SK-N-SH treated with all-trans-retinoic acid at 6 μM for 48 hours (cell line): ENCODE measurements around the gene OAF.

Source experiments
- ATAC-seq: fragments of 200-7000 bp; cut with Tn5 transposase; 3 replicates; pipeline ENCODE4 v1.9.1; 2020; ENCODE audit warnings: mild to moderate bottlenecking, moderate library complexity
- ARNTL ChIP-seq: fragments of 450-650 bp; formaldehyde crosslinking; IDR thresholded peaks from 2 replicates; pipeline ENCODE4 v1.5.0; 2020; ENCODE audit warnings: low read depth, mild to moderate bottlenecking, moderate library complexity, borderline replicate concordance
- BACH2 ChIP-seq: fragments of 250-450 bp; sonication (Bioruptor Pico); IDR thresholded peaks from 2 replicates; pipeline ENCODE4 v1.9.0; 2021; ENCODE audit warnings: mild to moderate bottlenecking, borderline replicate concordance
- ESRRG ChIP-seq: fragments of 250-450 bp; sonication (Bioruptor Pico); IDR thresholded peaks from 2 replicates; pipeline ENCODE4 v1.6.1; 2021; ENCODE audit warnings: mild to moderate bottlenecking
- GLIS3 ChIP-seq: fragments of 250-450 bp; sonication (Bioruptor Pico); IDR thresholded peaks from 2 replicates; pipeline ENCODE4 v1.5.0; 2020; ENCODE audit warnings: mild to moderate bottlenecking, moderate library complexity
- ISL1 ChIP-seq: fragments of 250-450 bp; sonication (Bioruptor Pico); IDR thresholded peaks from 2 replicates; pipeline ENCODE4 v2.1.2; 2022; ENCODE audit warnings: mild to moderate bottlenecking, moderate library complexity
- OSR1 ChIP-seq: fragments of 250-450 bp; sonication (Bioruptor Pico); IDR thresholded peaks from 2 replicates; pipeline ENCODE4 v1.8.0; 2022; ENCODE audit warnings: moderate library complexity, mild to moderate bottlenecking, inconsistent platforms
- PPARA ChIP-seq: fragments of 250-450 bp; sonication (Bioruptor Pico); IDR thresholded peaks from 2 replicates; pipeline ENCODE4 v1.5.0; 2020; ENCODE audit warnings: mild to moderate bottlenecking, borderline replicate concordance
- RARB ChIP-seq: fragments of 250-450 bp; sonication (Bioruptor Pico); IDR thresholded peaks from 2 replicates; pipeline ENCODE4 v1.8.0; 2021; ENCODE audit warnings: mild to moderate bottlenecking, moderate library complexity
- SNAI2 ChIP-seq: fragments of 250-450 bp; sonication (Bioruptor Pico); IDR thresholded peaks from 2 replicates; pipeline ENCODE4 v1.5.0; 2020; ENCODE audit warnings: mild to moderate bottlenecking, moderate library complexity
- TOX ChIP-seq: fragments of 250-450 bp; sonication (Bioruptor Pico); IDR thresholded peaks from 2 replicates; pipeline ENCODE4 v1.8.0; 2021; ENCODE audit warnings: mild to moderate bottlenecking, moderate library complexity, borderline replicate concordance
- ZC3H10 ChIP-seq: fragments of 250-450 bp; sonication (Bioruptor Pico); IDR thresholded peaks from 2 replicates; pipeline ENCODE4 v1.5.1; 2021; ENCODE audit warnings: mild to moderate bottlenecking, moderate library complexity
- ZFP3 ChIP-seq: fragments of 250-450 bp; sonication (Bioruptor Pico); IDR thresholded peaks from 2 replicates; pipeline ENCODE4 v1.5.0; 2020; ENCODE audit warnings: mild to moderate bottlenecking, moderate library complexity
- ZFP30 ChIP-seq: fragments of 450-650 bp; formaldehyde crosslinking; IDR thresholded peaks from 2 replicates; pipeline ENCODE4 v1.5.0; 2022; ENCODE audit warnings: mild to moderate bottlenecking, moderate library complexity
- ZNF565 ChIP-seq: fragments of 450-650 bp; formaldehyde crosslinking; conservative IDR thresholded peaks from 2 replicates; pipeline ENCODE4 v1.5.0; 2020; ENCODE audit warnings: low read depth, mild to moderate bottlenecking, moderate library complexity
- ZNF70 ChIP-seq: fragments of 450-650 bp; formaldehyde crosslinking; IDR thresholded peaks from 2 replicates; pipeline ENCODE4 v1.5.0; 2020; ENCODE audit warnings: mild to moderate bottlenecking, moderate library complexity
- ZNF8 ChIP-seq: fragments of 450-650 bp; formaldehyde crosslinking; IDR thresholded peaks from 2 replicates; pipeline ENCODE4 v1.5.0; 2020; ENCODE audit warnings: mild to moderate bottlenecking, moderate library complexity
- TF ChIP-seq, protein P1 (sequence below): fragments of 250-450 bp; sonication (Bioruptor Pico); IDR thresholded peaks from 2 replicates; pipeline ENCODE4 v1.8.0; 2021; ENCODE audit warnings: low read depth, mild to moderate bottlenecking, moderate library complexity, borderline replicate concordance
- TF ChIP-seq, protein P2 (sequence below): fragments of 250-450 bp; sonication (Bioruptor Pico); IDR thresholded peaks from 2 replicates; pipeline ENCODE4 v1.5.0; 2020; ENCODE audit warnings: mild to moderate bottlenecking, moderate library complexity
- TF ChIP-seq, protein P3 (sequence below): fragments of 250-450 bp; sonication (Bioruptor Pico); IDR thresholded peaks from 2 replicates; pipeline ENCODE4 v1.5.1; 2021; ENCODE audit warnings: mild to moderate bottlenecking, moderate library complexity
- TF ChIP-seq, protein P4 (sequence below): fragments of 250-450 bp; sonication (Bioruptor Pico); IDR thresholded peaks from 2 replicates; pipeline ENCODE4 v1.5.1; 2020; ENCODE audit warnings: low read depth, mild to moderate bottlenecking, moderate library complexity
- TF ChIP-seq, protein P5 (sequence below): fragments of 250-450 bp; sonication (Bioruptor Pico); IDR thresholded peaks from 2 replicates; pipeline ENCODE4 v1.8.0; 2020; ENCODE audit warnings: mild to moderate bottlenecking, moderate library complexity, borderline replicate concordance

Gene OAF

DNA sequence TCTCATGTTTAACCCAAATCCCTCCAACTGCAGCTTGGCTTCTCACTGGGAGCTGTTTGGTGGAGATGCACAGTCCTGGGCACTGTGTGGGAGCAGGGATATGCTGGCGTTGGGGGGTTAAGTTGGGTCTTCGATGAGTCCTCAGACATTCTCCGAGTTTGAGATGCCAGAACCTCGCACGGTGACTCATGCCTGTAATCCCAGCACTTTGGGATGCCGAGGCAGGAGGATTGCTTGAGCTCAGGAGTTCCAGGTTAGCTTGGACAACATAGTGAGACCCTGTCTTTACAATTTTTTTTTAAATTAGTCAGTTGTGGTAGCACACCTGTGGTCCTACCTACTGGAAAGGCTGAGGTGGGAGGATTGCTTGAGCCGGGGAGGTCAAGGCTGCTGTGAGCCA is 49.8 kb downstream of the OAF start:
- TF ChIP-seq TOX (no peak), PPARA (CRISPR knock-in tag) (no peak)
- ATAC-seq: no peak

DNA sequence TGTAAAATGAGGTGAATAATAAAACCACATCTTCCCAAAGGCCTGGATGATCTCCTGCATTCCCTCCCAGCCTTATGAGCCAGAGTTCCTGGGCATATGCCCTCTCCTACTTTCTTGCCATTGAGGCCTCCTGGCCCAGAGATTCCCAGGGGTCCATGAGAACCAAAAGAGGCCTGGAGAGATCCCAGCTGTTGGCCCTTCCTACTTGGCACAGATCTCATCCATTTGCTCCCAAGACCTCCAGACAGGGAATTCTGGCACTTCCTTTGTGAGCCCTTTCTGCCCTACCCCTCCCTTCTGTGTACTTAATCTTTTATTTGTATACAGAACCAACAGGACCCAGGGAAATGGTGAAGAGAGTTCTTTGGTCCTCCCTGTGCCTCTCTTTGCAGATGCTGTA is 50.5 kb downstream of the OAF start:
- ATAC-seq: no peak
- TF ChIP-seq PPARA (CRISPR knock-in tag) (no peak), OSR1 (no peak), ZNF8 (CRISPR knock-in tag) (no peak), RARB (CRISPR knock-in tag) (no peak), ZC3H10 (no peak), ISL1 (CRISPR knock-in tag) (no peak), ESRRG (CRISPR knock-in tag) (no peak), ZFP30 (CRISPR knock-in tag) (no peak), TOX (no peak), ZNF565 (CRISPR knock-in tag) (no peak), ZFP3 (CRISPR knock-in tag) (no peak), GLIS3 (CRISPR knock-in tag) (no peak)
- TF ChIP-seq, protein P1, sequence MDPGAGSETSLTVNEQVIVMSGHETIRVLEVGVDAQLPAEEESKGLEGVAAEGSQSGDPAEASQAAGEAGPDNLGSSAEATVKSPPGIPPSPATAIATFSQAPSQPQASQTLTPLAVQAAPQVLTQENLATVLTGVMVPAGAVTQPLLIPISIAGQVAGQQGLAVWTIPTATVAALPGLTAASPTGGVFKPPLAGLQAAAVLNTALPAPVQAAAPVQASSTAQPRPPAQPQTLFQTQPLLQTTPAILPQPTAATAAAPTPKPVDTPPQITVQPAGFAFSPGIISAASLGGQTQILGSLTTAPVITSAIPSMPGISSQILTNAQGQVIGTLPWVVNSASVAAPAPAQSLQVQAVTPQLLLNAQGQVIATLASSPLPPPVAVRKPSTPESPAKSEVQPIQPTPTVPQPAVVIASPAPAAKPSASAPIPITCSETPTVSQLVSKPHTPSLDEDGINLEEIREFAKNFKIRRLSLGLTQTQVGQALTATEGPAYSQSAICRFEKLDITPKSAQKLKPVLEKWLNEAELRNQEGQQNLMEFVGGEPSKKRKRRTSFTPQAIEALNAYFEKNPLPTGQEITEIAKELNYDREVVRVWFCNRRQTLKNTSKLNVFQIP (CRISPR knock-in tag): no peak
- TF ChIP-seq, protein P2, sequence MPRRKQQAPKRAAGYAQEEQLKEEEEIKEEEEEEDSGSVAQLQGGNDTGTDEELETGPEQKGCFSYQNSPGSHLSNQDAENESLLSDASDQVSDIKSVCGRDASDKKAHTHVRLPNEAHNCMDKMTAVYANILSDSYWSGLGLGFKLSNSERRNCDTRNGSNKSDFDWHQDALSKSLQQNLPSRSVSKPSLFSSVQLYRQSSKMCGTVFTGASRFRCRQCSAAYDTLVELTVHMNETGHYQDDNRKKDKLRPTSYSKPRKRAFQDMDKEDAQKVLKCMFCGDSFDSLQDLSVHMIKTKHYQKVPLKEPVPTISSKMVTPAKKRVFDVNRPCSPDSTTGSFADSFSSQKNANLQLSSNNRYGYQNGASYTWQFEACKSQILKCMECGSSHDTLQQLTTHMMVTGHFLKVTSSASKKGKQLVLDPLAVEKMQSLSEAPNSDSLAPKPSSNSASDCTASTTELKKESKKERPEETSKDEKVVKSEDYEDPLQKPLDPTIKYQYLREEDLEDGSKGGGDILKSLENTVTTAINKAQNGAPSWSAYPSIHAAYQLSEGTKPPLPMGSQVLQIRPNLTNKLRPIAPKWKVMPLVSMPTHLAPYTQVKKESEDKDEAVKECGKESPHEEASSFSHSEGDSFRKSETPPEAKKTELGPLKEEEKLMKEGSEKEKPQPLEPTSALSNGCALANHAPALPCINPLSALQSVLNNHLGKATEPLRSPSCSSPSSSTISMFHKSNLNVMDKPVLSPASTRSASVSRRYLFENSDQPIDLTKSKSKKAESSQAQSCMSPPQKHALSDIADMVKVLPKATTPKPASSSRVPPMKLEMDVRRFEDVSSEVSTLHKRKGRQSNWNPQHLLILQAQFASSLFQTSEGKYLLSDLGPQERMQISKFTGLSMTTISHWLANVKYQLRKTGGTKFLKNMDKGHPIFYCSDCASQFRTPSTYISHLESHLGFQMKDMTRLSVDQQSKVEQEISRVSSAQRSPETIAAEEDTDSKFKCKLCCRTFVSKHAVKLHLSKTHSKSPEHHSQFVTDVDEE (CRISPR knock-in tag): no peak

DNA sequence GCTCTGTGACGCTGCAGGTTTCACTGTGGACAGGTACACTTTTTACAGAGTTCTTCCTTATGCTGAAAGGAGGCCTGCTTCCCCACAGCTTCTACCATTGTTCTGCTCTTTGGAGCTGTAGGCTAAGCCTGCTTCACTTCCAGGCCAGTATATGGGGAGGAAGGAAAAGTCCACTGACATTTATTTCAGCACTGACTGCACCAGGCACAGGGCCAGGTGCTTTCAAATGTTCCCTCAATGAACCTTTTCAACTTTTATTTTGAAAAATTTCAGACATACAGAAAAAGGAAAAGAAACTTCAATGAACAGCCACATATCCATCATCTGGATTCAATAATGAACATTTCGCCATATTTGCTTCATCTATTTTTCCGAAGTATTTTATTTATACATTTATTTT is 51.1 kb downstream of the OAF start:
- TF ChIP-seq ZFP3 (CRISPR knock-in tag) (no peak), ZNF70 (no peak)
- TF ChIP-seq, protein P3, sequence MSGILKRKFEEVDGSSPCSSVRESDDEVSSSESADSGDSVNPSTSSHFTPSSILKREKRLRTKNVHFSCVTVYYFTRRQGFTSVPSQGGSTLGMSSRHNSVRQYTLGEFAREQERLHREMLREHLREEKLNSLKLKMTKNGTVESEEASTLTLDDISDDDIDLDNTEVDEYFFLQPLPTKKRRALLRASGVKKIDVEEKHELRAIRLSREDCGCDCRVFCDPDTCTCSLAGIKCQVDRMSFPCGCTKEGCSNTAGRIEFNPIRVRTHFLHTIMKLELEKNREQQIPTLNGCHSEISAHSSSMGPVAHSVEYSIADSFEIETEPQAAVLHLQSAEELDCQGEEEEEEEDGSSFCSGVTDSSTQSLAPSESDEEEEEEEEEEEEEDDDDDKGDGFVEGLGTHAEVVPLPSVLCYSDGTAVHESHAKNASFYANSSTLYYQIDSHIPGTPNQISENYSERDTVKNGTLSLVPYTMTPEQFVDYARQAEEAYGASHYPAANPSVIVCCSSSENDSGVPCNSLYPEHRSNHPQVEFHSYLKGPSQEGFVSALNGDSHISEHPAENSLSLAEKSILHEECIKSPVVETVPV (CRISPR knock-in tag): no peak
- no peak for ATAC-seq

DNA sequence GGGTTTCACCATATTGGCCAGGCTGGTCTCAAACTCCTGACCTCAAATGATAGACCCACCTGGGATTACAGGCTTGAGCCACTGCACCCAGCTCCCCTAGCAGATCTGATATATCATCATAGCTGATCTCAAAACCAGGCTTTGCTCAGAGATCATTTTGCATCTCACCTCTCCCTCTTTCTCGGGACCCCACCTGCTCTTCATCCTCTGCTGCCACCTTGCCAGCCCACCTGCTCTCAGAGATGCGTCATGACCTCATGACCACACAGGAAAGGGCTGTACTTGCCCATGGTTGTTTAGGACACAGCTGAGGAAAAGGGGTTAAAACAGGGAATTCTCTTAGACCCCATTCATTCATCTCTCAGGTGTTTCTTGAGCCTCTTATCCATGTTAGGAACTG is 56.5 kb downstream of the OAF start:
- ATAC-seq: no peak
- TF ChIP-seq, protein P4, sequence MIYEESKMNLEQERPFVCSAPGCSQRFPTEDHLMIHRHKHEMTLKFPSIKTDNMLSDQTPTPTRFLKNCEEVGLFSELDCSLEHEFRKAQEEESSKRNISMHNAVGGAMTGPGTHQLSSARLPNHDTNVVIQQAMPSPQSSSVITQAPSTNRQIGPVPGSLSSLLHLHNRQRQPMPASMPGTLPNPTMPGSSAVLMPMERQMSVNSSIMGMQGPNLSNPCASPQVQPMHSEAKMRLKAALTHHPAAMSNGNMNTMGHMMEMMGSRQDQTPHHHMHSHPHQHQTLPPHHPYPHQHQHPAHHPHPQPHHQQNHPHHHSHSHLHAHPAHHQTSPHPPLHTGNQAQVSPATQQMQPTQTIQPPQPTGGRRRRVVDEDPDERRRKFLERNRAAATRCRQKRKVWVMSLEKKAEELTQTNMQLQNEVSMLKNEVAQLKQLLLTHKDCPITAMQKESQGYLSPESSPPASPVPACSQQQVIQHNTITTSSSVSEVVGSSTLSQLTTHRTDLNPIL: no peak
- TF ChIP-seq ESRRG (CRISPR knock-in tag): no peak
- TF ChIP-seq ISL1 (CRISPR knock-in tag): no peak
- TF ChIP-seq TOX: no peak
- no peak for TF ChIP-seq BACH2 (CRISPR knock-in tag)
- no peak for TF ChIP-seq ARNTL (CRISPR knock-in tag)
- TF ChIP-seq, protein P5, sequence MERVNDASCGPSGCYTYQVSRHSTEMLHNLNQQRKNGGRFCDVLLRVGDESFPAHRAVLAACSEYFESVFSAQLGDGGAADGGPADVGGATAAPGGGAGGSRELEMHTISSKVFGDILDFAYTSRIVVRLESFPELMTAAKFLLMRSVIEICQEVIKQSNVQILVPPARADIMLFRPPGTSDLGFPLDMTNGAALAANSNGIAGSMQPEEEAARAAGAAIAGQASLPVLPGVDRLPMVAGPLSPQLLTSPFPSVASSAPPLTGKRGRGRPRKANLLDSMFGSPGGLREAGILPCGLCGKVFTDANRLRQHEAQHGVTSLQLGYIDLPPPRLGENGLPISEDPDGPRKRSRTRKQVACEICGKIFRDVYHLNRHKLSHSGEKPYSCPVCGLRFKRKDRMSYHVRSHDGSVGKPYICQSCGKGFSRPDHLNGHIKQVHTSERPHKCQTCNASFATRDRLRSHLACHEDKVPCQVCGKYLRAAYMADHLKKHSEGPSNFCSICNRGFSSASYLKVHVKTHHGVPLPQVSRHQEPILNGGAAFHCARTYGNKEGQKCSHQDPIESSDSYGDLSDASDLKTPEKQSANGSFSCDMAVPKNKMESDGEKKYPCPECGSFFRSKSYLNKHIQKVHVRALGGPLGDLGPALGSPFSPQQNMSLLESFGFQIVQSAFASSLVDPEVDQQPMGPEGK (CRISPR knock-in tag): no peak
- no peak for TF ChIP-seq GLIS3 (CRISPR knock-in tag)
- TF ChIP-seq ZFP30 (CRISPR knock-in tag): no peak
- no peak for TF ChIP-seq ZNF70
- TF ChIP-seq ZC3H10: no peak
- TF ChIP-seq, protein P2 (CRISPR knock-in tag): no peak
- TF ChIP-seq OSR1: no peak
- no peak for TF ChIP-seq ZNF565 (CRISPR knock-in tag)
- no peak for TF ChIP-seq SNAI2 (CRISPR knock-in tag)
- no peak for TF ChIP-seq RARB (CRISPR knock-in tag)
